DOHH2 (cell line): ENCODE data around the gene MRAP2.

Experiments
- H3F3A ChIP-seq: fragments of 200-600 bp; sonication (generic), shearing (Covaris generic); 2 replicates; pipeline ENCODE4 v1.6.0; 2016; ENCODE audit warnings: antibody characterized with exemption, mild to moderate bottlenecking; ENCODE audit not compliant: control insufficient read depth, insufficient read depth
- H3K27ac ChIP-seq: fragments of 200-600 bp; sonication (generic); 2 replicates; pipeline ENCODE4 v1.5.1; 2014; ENCODE audit warnings: low read depth, mild to moderate bottlenecking, low read length, moderate library complexity
- H3K27me3 ChIP-seq: fragments of 200-600 bp; sonication (generic); 2 replicates; pipeline ENCODE4 v1.6.1; 2014; ENCODE audit warnings: mild to moderate bottlenecking, low read length, mixed read lengths; ENCODE audit not compliant: control insufficient read depth
- H3K36me3 ChIP-seq: fragments of 200-600 bp; sonication (generic); 2 replicates; pipeline ENCODE4 v1.6.1; 2014; ENCODE audit warnings: mild to moderate bottlenecking, low read length, moderate library complexity, mixed read lengths; ENCODE audit not compliant: control insufficient read depth
- H3K4me1 ChIP-seq: fragments of 200-600 bp; sonication (generic); 2 replicates; pipeline ENCODE4 v1.6.1; 2014; ENCODE audit warnings: mild to moderate bottlenecking, low read length, mixed read lengths; ENCODE audit not compliant: control insufficient read depth
- H3K4me2 ChIP-seq: fragments of 200-600 bp; sonication (generic); 2 replicates; pipeline ENCODE4 v1.6.0; 2014; ENCODE audit warnings: mild to moderate bottlenecking, low read length, moderate library complexity
- H3K4me3 ChIP-seq: fragments of 200-600 bp; sonication (generic); 2 replicates; pipeline ENCODE4 v1.5.1; 2014; ENCODE audit warnings: mild to moderate bottlenecking, low read length, mixed read lengths
- H3K79me2 ChIP-seq: fragments of 200-600 bp; sonication (generic); 2 replicates; pipeline ENCODE4 v1.6.1; 2014; ENCODE audit warnings: mild to moderate bottlenecking, low read length, mixed read lengths; ENCODE audit not compliant: control insufficient read depth
- H3K9me2 ChIP-seq: fragments of 200-600 bp; sonication (generic); replicated peaks from 2 replicates; pipeline ENCODE4 v1.6.1; 2014; ENCODE audit warnings: mild to moderate bottlenecking, low read length, mixed read lengths; ENCODE audit not compliant: control insufficient read depth
- H3K9me3 ChIP-seq: fragments of 200-600 bp; sonication (generic); 2 replicates; pipeline ENCODE4 v1.6.1; 2014; ENCODE audit warnings: antibody characterized with exemption, low read length, mixed read lengths; ENCODE audit not compliant: control insufficient read depth, insufficient read depth
- H4K20me1 ChIP-seq: fragments of 200-600 bp; sonication (generic); 2 replicates; pipeline ENCODE4 v1.6.0; 2014; ENCODE audit warnings: low read depth, mild to moderate bottlenecking, antibody characterized with exemption, low read length, moderate library complexity; ENCODE audit not compliant: control insufficient read depth, insufficient read depth
- CTCF ChIP-seq: fragments of 200-600 bp; sonication (generic); IDR thresholded peaks from one replicate; pipeline ENCODE4 v1.5.1; 2014; ENCODE audit warnings: antibody characterized with exemption, mild to moderate bottlenecking, low read depth, low read length; ENCODE audit not compliant: poor library complexity, severe bottlenecking
- EZH2phosphoT487 ChIP-seq: fragments of 200-600 bp; sonication (generic); IDR thresholded peaks from 2 replicates; pipeline ENCODE4 v1.6.1; 2017; ENCODE audit warnings: borderline replicate concordance, mild to moderate bottlenecking, antibody characterized with exemption, low read length, moderate library complexity, mixed read lengths

Gene MRAP2

GRCh38 chr6:84061613-84062398 lies 28.2 kb downstream of the MRAP2 start:
- TF ChIP-seq EZH2phosphoT487 (no peak), CTCF (no peak)
- Histone ChIP-seq H3K9me2 (no peaks in the 10 kb centered on the region), H3K36me3 (no peaks in the 10 kb centered on the region), H3K4me3 (no peak overlapping the region), H4K20me1 (no peaks in the 10 kb centered on the region), H3K27me3 (no peaks in the 10 kb centered on the region), H3K79me2 (no peaks in the 10 kb centered on the region), H3K4me2 (no peak overlapping the region), H3K27ac (no peak overlapping the region), H3K4me1 (no peaks in the 10 kb centered on the region), H3F3A (no peaks in the 10 kb centered on the region), H3K9me3 (no peaks in the 10 kb centered on the region)

GRCh38 chr6:84062519-84063154 lies 29.1 kb downstream of the MRAP2 start:
- TF ChIP-seq EZH2phosphoT487 (no peak), CTCF (no peak)
- H4K20me1 ChIP-seq: no peaks in the 10 kb centered on the region
- H3F3A ChIP-seq: no peaks in the 10 kb centered on the region
- H3K36me3 ChIP-seq: no peaks in the 10 kb centered on the region
- no peaks in the 10 kb centered on the region for H3K79me2 ChIP-seq
- H3K4me2 ChIP-seq: no peak overlapping the region
- H3K27me3 ChIP-seq: no peaks in the 10 kb centered on the region
- no peaks in the 10 kb centered on the region for H3K4me1 ChIP-seq
- H3K4me3 ChIP-seq: no peak overlapping the region
- H3K9me2 ChIP-seq: no peaks in the 10 kb centered on the region
- H3K9me3 ChIP-seq: no peaks in the 10 kb centered on the region
- no peak overlapping the region for H3K27ac ChIP-seq

- Histone ChIP-seq H3K27me3 (no peaks in the 10 kb centered on the region), H4K20me1 (no peaks in the 10 kb centered on the region), H3K9me2 (no peaks in the 10 kb centered on the region), H3K36me3 (no peaks in the 10 kb centered on the region), H3K27ac (no peak overlapping the region), H3K9me3 (no peaks in the 10 kb centered on the region), H3K4me2 (no peak overlapping the region), H3K4me3 (no peak overlapping the region), H3K4me1 (no peaks in the 10 kb centered on the region), H3K79me2 (no peaks in the 10 kb centered on the region), H3F3A (no peaks in the 10 kb centered on the region)
- TF ChIP-seq CTCF (no peak), EZH2phosphoT487 (no peak)
These were observed 32.2 kb downstream of the MRAP2 start for GRCh38 chr6:84065693-84066290.
